SK-N-SH (cell line): ENCODE data around the gene ZBED1. TPM values are rescaled to one million over a fixed set of nuclear protein-coding genes. Genes with fewer than 3 reads are reported as not detected.

Experiments
- CTCF ChIA-PET: fragments of 300-600, 350-600 bp; formaldehyde crosslinking; extraction: SDS; loops from one replicate; lab custom pipeline; 2021; lab: Yijun Ruan, JAX
- POLR2A ChIA-PET: fragments of 350-600 bp; sonication (Branson Sonifier 250); formaldehyde crosslinking; extraction: SDS; loops from one replicate; lab custom pipeline; 2020; ENCODE audit warnings: antibody characterized with exemption, inconsistent platforms; lab: Yijun Ruan, JAX
- DNase-seq: peaks from one replicate; pipeline ENCODE4 v3.0.0; 2012
- H2AFZ ChIP-seq: fragments of 200-600 bp; sonication (generic); 2 replicates; pipeline ENCODE4 v1.8.1; 2016; ENCODE audit warnings: antibody characterized with exemption, mild to moderate bottlenecking, low read depth
- H3F3A ChIP-seq: fragments of 200-600 bp; sonication (generic); replicated peaks from 2 replicates; pipeline ENCODE3; 2016; ENCODE audit warnings: antibody characterized with exemption, mild to moderate bottlenecking; ENCODE audit not compliant: insufficient read depth
- H3K27ac ChIP-seq, 2 experiments: fragments of 200-500 bp in 1 of 2; fragments of 200-600 bp in 1 of 2; sonication (Bioruptor generic) in 1 of 2; sonication (generic), shearing (Covaris generic) in 1 of 2; 2 replicates each; pipeline versions ENCODE4 v1.5.1 to v1.6.1; 2014 to 2016; ENCODE audit warnings: low read depth in 2 of 2, inconsistent platforms in 1 of 2, low read length in 1 of 2, mild to moderate bottlenecking in 1 of 2, mixed read lengths in 1 of 2
- H3K27me3 ChIP-seq: fragments of 200-600 bp; sonication (generic), shearing (Covaris generic); 2 replicates; pipeline ENCODE4 v1.6.1; 2016; ENCODE audit warnings: mixed run types; ENCODE audit not compliant: insufficient read depth
- H3K36me3 ChIP-seq, 2 experiments: fragments of 200-500 bp in 1 of 2; fragments of 200-600 bp in 1 of 2; sonication (Bioruptor generic) in 1 of 2; sonication (generic) in 1 of 2; replicated peaks in 1 of 2; 2 replicates each; pipeline versions ENCODE3 to v1.5.1; 2014 to 2016; ENCODE audit warnings: low read length in 1 of 2, mild to moderate bottlenecking in 1 of 2; ENCODE audit not compliant: insufficient read depth in 2 of 2, control insufficient read depth in 1 of 2
- H3K4me1 ChIP-seq, 2 experiments: fragments of 200-500 bp in 1 of 2; fragments of 200-600 bp in 1 of 2; sonication (Bioruptor generic) in 1 of 2; sonication (generic), shearing (Covaris generic) in 1 of 2; 2 replicates each; pipeline versions ENCODE4 v1.5.1 to v1.6.1; 2014 to 2016; ENCODE audit warnings: low read depth in 1 of 2, low read length in 1 of 2, mixed run types in 1 of 2; ENCODE audit not compliant: insufficient read depth in 2 of 2, control insufficient read depth in 1 of 2
- H3K4me2 ChIP-seq: fragments of 200-600 bp; sonication (generic), shearing (Covaris generic); 2 replicates; pipeline ENCODE4 v1.6.1; 2017; ENCODE audit warnings: mixed run types
- H3K4me3 ChIP-seq, 2 experiments: fragments of 200-500 bp in 1 of 2; fragments of 200-600 bp in 1 of 2; sonication (Bioruptor generic) in 1 of 2; sonication (generic), shearing (Covaris generic) in 1 of 2; 2 replicates each; pipeline versions ENCODE4 v1.5.1 to v1.8.1; 2014 to 2016; ENCODE audit warnings: low read depth in 2 of 2, inconsistent platforms in 1 of 2, low read length in 1 of 2, mild to moderate bottlenecking in 1 of 2, mixed read lengths in 1 of 2, moderate library complexity in 1 of 2
- H3K79me2 ChIP-seq: fragments of 200-600 bp; sonication (generic); 2 replicates; pipeline ENCODE4 v1.8.1; 2017; ENCODE audit warnings: mild to moderate bottlenecking; ENCODE audit not compliant: insufficient read depth
- H3K9ac ChIP-seq: fragments of 200-600 bp; sonication (generic); 2 replicates; pipeline ENCODE4 v1.6.1; 2017; ENCODE audit warnings: mixed run types
- H3K9me2 ChIP-seq: fragments of 200-600 bp; sonication (generic); 2 replicates; pipeline ENCODE4 v1.6.1; 2017; ENCODE audit warnings: mixed run types
- H3K9me3 ChIP-seq: fragments of 200-600 bp; sonication (generic); 2 replicates; pipeline ENCODE4 v1.6.1; 2017; ENCODE audit warnings: mixed run types, mild to moderate bottlenecking, moderate library complexity
- H4K20me1 ChIP-seq: fragments of 200-600 bp; sonication (generic); 2 replicates; pipeline ENCODE4 v1.6.1; 2017; ENCODE audit warnings: mild to moderate bottlenecking, mixed run types; ENCODE audit not compliant: insufficient read depth
- EP300 ChIP-seq, 2 experiments: IDR thresholded peaks; 2 replicates each; pipeline versions ENCODE4 v1.4.0 to v1.6.1; 2012; ENCODE audit warnings: borderline replicate concordance in 1 of 2, low read depth in 1 of 2, low read length in 1 of 2
- FOSL2 ChIP-seq: IDR thresholded peaks from 2 replicates; pipeline ENCODE4 v1.4.0; 2012; ENCODE audit warnings: low read depth, mild to moderate bottlenecking, moderate library complexity, borderline replicate concordance
- FOXJ3 ChIP-seq: sonication (generic); formaldehyde crosslinking; IDR thresholded peaks from 2 replicates; pipeline ENCODE4 v1.5.1; 2020; ENCODE audit warnings: mild to moderate bottlenecking, missing genetic modification reagents
- FOXM1 ChIP-seq: IDR thresholded peaks from 2 replicates; pipeline ENCODE4 v1.4.0; 2012; ENCODE audit warnings: low read depth, mild to moderate bottlenecking
- GABPA ChIP-seq: IDR thresholded peaks from 2 replicates; pipeline ENCODE4 v1.4.0; 2012; ENCODE audit warnings: low read depth, mild to moderate bottlenecking
- GATA2 ChIP-seq: sonication (generic); formaldehyde crosslinking; IDR thresholded peaks from 2 replicates; pipeline ENCODE4 v1.5.0; 2020; ENCODE audit warnings: mild to moderate bottlenecking, missing genetic modification reagents
- MEF2A ChIP-seq: IDR thresholded peaks from 2 replicates; pipeline ENCODE4 v1.4.0; 2012; ENCODE audit warnings: low read depth, borderline replicate concordance
- POLR2AphosphoS5 ChIP-seq: IDR thresholded peaks from 2 replicates; pipeline ENCODE4 v1.6.1; 2012; ENCODE audit warnings: low read depth, low read length
- RCOR1 ChIP-seq: fragments of 150-350 bp; IDR thresholded peaks from 2 replicates; pipeline ENCODE4 v1.6.1; 2017; ENCODE audit warnings: antibody characterized with exemption, low read length
- RFX5 ChIP-seq: IDR thresholded peaks from 2 replicates; pipeline ENCODE4 v1.6.1; 2012; ENCODE audit warnings: mild to moderate bottlenecking, improper control_type of control experiment, low read length
- SIN3A ChIP-seq: IDR thresholded peaks from 2 replicates; pipeline ENCODE4 v1.6.1; 2012; ENCODE audit warnings: low read depth, mild to moderate bottlenecking, low read length, moderate library complexity, borderline replicate concordance
- SMC3 ChIP-seq: IDR thresholded peaks from 2 replicates; pipeline ENCODE4 v1.6.1; 2012; ENCODE audit warnings: low read depth, low read length, improper control_type of control experiment
- TAF1 ChIP-seq: IDR thresholded peaks from 2 replicates; pipeline ENCODE4 v1.6.1; 2012; ENCODE audit warnings: low read depth, mild to moderate bottlenecking, low read length, moderate library complexity, borderline replicate concordance
- TCF12 ChIP-seq: IDR thresholded peaks from 2 replicates; pipeline ENCODE4 v1.4.0; 2012
- USF1 ChIP-seq: IDR thresholded peaks from 2 replicates; pipeline ENCODE4 v1.4.0; 2012; ENCODE audit warnings: low read depth, borderline replicate concordance
- ZBTB33 ChIP-seq: IDR thresholded peaks from 2 replicates; pipeline ENCODE4 v1.4.0; 2012; ENCODE audit warnings: low read depth, borderline replicate concordance
- WGBS: methylation state at CpG from one replicate; pipeline ENCODE4 v1.1.6; 2017; ENCODE audit warnings: low lambda C conversion rate; 5-methylcytosine and 5-hydroxymethylcytosine counted together
- polyA plus RNA-seq, 3 experiments: library from polyadenylated mRNA; depleted of rRNA; stranded (reverse); fragments of >200 nt; gene quantifications; 2 replicates each; pipeline ENCODE4 v1.2.3, GENCODE V29; 2012
- TF ChIP-seq, protein P1 (sequence below): fragments of 150-350 bp; IDR thresholded peaks from 2 replicates; pipeline ENCODE4 v1.6.1; 2016; ENCODE audit warnings: mild to moderate bottlenecking, low read depth, low read length
- TF ChIP-seq, protein P2 (sequence below): IDR thresholded peaks from 2 replicates; pipeline ENCODE4 v1.4.0; 2012; ENCODE audit warnings: low read depth
- TF ChIP-seq, protein P3 (sequence below): fragments of 150-350 bp; IDR thresholded peaks from 2 replicates; pipeline ENCODE4 v1.6.1; 2017; ENCODE audit warnings: antibody characterized with exemption, low read length, low read depth, borderline replicate concordance

ZBED1 gene
- polyA plus RNA-seq, 1 of the 3 experiments (the other 2 are of a cell fraction): 16.7 TPM

DNA sequence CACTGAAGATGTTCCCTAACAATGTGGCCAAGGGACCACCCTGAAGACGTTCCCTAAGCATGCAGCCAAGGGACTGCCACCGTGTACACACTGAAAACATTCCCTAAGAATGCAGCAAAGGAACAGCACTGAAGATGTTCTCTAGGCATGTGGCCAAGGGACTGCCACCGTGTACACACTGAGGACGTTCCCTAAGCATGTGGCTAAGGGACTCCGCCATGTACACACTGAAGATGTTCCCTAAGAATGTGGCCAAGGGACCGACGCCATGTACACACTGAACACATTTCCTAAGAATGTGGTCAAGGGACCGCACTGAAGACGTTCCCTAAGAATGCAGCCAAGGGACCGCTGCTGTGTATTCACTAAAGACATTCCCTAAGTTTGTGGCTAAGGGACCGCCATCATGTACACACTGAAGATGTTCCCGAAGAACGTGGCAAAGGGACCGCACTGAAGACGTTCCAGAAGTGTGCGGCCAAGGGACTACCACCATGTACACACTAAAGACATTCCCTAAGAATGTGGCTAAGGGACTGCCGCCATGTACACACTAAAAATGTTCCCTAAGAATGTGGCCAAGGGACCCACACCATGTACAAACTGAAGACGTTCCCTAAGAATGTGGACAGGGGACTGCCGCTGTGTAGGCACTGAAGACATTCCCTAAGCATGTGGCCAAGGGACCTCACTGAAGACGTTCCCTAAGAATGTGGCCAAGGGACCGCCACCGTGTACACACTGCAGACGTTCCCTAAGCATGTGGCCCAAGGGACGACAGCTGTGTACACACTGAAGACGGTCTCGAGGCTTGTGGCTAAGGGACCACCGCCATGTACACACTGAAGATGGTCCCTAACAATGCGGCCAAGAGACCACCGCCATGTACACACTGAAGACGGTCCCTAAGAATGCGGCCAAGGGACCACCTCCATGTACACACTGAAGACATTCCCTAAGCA lies 54.8 kb downstream of the ZBED1 start:
- Histone ChIP-seq H3K9ac (no peak overlapping the region), H3F3A (no peaks in the 10 kb centered on the region), H4K20me1 (no peaks in the 10 kb centered on the region), H3K79me2 (peaks cover 29% of the 10 kb centered on the region), H3K27ac (no peak overlapping the region), H3K36me3 (no peaks in the 10 kb centered on the region), H3K4me1 (no peaks in the 10 kb centered on the region), H3K27me3 (no peaks in the 10 kb centered on the region), H3K4me2 (no peak overlapping the region), H3K4me3 (no peak overlapping the region), H2AFZ (no peak overlapping the region), H3K9me2 (no peaks in the 10 kb centered on the region), H3K9me3 (no peaks in the 10 kb centered on the region)
- CTCF ChIA-PET: no interaction called here
- POLR2A ChIA-PET: no interaction called here
- TF ChIP-seq USF1 (no peak), RFX5 (no peak), TAF1 (no peak), SIN3A (no peak), FOSL2 (no peak), EP300 (IDR thresholded peaks at IDR 0.05; ENCODE audit: borderline replicate concordance in 1 of 2, low read depth in 1 of 2, low read length in 1 of 2) (no peak), ZBTB33 (no peak), MEF2A (no peak)
- TF ChIP-seq, protein P1, sequence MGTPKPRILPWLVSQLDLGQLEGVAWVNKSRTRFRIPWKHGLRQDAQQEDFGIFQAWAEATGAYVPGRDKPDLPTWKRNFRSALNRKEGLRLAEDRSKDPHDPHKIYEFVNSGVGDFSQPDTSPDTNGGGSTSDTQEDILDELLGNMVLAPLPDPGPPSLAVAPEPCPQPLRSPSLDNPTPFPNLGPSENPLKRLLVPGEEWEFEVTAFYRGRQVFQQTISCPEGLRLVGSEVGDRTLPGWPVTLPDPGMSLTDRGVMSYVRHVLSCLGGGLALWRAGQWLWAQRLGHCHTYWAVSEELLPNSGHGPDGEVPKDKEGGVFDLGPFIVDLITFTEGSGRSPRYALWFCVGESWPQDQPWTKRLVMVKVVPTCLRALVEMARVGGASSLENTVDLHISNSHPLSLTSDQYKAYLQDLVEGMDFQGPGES: no peak
- TF ChIP-seq, protein P2, sequence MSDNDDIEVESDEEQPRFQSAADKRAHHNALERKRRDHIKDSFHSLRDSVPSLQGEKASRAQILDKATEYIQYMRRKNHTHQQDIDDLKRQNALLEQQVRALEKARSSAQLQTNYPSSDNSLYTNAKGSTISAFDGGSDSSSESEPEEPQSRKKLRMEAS: no peak
- 95% methylated on average over 27 of the region's 31 CpGs for WGBS
- DNase-seq: no peak

DNA sequence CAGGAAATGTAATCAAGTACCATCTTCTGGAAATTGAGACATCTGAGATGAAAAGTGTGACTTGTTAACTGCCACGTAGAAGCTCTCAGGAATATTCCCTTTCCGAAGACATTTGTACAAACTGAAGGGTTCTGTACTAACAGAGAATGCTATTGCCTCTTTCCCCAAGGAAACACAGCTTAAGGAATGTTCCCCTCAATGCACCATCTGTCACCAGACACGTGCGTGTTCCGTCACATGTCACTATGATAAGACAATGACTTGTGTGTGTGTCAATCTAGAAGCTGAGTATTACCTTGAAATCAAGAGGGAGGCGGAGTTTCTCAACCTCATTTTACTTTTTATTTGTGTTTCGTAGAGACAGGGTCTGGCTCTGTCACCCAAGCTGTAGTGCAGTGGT lies 58.1 kb downstream of the ZBED1 start:
- Histone ChIP-seq H3K4me3 (no peak overlapping the region), H2AFZ (no peak overlapping the region), H3K36me3 (peaks cover 0 to 7% of the 10 kb centered on the region in 2 experiments), H3K4me2 (no peak overlapping the region), H3K79me2 (peaks cover 29% of the 10 kb centered on the region), H3K27ac (no peak overlapping the region), H3K9me2 (no peaks in the 10 kb centered on the region), H3K9me3 (no peaks in the 10 kb centered on the region), H3F3A (no peaks in the 10 kb centered on the region), H3K27me3 (no peaks in the 10 kb centered on the region), H3K4me1 (no peaks in the 10 kb centered on the region), H4K20me1 (no peaks in the 10 kb centered on the region), H3K9ac (no peak overlapping the region)
- CTCF ChIA-PET: no interaction called here
- 94% methylated on average over 7 of the region's 7 CpGs for WGBS
- no peak for DNase-seq
- POLR2A ChIA-PET: no interaction called here
- TF ChIP-seq POLR2AphosphoS5 (no peak), FOXM1 (no peak), GATA2 (CRISPR knock-in tag) (no peak), FOSL2 (no peak), TCF12 (no peak), GABPA (no peak), MEF2A (no peak), FOXJ3 (CRISPR knock-in tag) (no peak), RCOR1 (no peak), EP300 (IDR thresholded peaks at IDR 0.05; ENCODE audit: borderline replicate concordance in 1 of 2, low read depth in 1 of 2, low read length in 1 of 2) (no peak), SMC3 (no peak), TAF1 (no peak)
- TF ChIP-seq, protein P1: no peak
- TF ChIP-seq, protein P3, sequence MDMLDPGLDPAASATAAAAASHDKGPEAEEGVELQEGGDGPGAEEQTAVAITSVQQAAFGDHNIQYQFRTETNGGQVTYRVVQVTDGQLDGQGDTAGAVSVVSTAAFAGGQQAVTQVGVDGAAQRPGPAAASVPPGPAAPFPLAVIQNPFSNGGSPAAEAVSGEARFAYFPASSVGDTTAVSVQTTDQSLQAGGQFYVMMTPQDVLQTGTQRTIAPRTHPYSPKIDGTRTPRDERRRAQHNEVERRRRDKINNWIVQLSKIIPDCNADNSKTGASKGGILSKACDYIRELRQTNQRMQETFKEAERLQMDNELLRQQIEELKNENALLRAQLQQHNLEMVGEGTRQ: no peak
